GM23248 (cell line): ENCODE data around the gene ZMIZ1.

Source experiments
- EZH2 ChIP-seq: fragments of 200-600 bp; sonication (generic); IDR thresholded peaks from 2 replicates; pipeline ENCODE4 v1.6.1; 2018; ENCODE audit warnings: antibody characterized with exemption, mild to moderate bottlenecking; ENCODE audit not compliant: insufficient read depth, poor library complexity, severe bottlenecking
- EZH2phosphoT487 ChIP-seq: fragments of 200-600 bp; sonication (generic); IDR thresholded peaks from 2 replicates; pipeline ENCODE4 v1.6.1; 2018; ENCODE audit warnings: antibody characterized with exemption, moderate library complexity, mild to moderate bottlenecking, low read depth; ENCODE audit not compliant: insufficient read depth

GRCh38 chr10:79238606-79239005 is 169.8 kb downstream of the ZMIZ1 start:
- no peak for TF ChIP-seq EZH2
- TF ChIP-seq EZH2phosphoT487 = no peak
